Suppressor macrophage treated with lipopolysaccharide for 4 hours (primary cell): Measurements from ENCODE around the gene NEGR1.
A peak's percentile ranks its signal among the peaks of the same experiment; 100 is the strongest.

Source experiments
- DNase-seq: peaks from one replicate; pipeline ENCODE4 v3.0.0-alpha.2; 2020

The NEGR1 gene

DNA sequence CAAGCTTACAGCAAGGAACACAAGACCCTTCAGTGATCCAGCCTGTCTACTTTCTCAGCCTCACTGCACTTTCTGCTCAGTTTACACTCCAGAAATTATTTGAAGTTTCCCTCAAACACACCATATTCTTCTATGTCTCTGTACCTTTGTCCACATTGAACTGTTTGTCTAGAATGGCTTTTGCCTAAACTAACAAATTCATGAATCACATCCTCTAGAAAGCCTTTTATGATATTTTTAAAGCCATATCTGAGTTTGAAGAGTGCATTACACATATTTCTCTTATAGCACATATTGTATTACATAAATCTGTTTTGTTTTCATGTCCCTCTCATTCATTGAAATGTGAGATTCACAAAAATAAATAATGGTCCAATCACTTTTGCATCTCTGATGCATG lies 755.5 kb downstream of the NEGR1 start:
- DNase-seq, result no peak

- no peak for DNase-seq
Observed at GRCh38 chr1:71522721-71523120, 759.6 kb downstream of the NEGR1 start.

GRCh38 chr1:71521655-71522264 lies 760.6 kb downstream of the NEGR1 start:
- DNase-seq, result peak; percentile 60

GRCh38 chr1:71511505-71511904 lies 770.8 kb downstream of the NEGR1 start:
- no peak for DNase-seq

- no peak for DNase-seq
Observed at GRCh38 chr1:71510725-71511124, 771.6 kb downstream of the NEGR1 start.

DNA sequence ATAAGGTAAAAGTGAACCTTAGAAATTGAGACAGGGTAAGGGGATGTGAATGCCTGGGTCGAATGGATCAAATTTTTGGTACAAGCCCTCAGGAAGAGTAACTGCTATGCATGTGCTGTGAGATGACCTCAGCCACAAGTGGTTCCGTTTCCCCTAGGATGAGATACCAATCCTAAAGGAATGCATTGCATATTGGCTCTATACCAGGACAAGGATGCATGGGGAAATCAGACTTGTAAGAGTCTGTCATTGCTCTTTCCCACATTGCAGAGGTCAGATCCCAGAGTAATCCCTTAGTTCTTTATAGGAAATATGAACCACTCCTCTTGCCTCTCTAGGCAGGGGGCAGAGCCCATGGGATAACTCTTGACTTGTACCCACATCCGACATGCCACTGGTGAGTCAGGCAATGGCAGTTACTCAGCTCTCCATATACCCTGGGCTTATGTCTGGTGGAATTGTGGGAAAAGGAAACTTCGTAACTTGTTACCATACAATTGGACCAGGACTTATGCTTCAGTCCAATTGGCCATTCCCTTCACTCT lies 773.2 kb downstream of the NEGR1 start:
- DNase-seq, result no peak

DNA sequence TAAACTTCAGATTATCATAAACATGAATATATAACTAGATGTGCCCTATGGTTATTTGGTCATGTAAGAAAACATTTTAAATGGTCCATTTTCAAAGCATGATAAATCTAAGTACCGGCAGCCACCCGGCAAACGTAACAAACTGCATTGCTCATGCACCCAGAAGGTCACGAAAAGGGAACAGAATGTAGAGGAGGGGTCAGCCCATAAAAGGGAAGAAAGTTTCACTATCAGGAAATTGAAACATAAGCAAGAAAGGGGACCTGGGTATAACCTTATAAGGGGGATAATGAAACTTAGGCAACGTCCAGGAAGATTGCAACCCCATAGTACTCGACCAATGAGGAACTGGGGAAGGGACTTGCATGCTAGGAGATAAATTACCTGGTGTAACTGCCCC lies 780.3 kb downstream of the NEGR1 start:
- DNase-seq, result peak; percentile 69

- no peak for DNase-seq
Observed at GRCh38 chr1:71498542-71498941, 783.8 kb downstream of the NEGR1 start.

- peak; percentile 52 for DNase-seq
Observed at GRCh38 chr1:71494163-71494562, 788.2 kb downstream of the NEGR1 start.

DNA sequence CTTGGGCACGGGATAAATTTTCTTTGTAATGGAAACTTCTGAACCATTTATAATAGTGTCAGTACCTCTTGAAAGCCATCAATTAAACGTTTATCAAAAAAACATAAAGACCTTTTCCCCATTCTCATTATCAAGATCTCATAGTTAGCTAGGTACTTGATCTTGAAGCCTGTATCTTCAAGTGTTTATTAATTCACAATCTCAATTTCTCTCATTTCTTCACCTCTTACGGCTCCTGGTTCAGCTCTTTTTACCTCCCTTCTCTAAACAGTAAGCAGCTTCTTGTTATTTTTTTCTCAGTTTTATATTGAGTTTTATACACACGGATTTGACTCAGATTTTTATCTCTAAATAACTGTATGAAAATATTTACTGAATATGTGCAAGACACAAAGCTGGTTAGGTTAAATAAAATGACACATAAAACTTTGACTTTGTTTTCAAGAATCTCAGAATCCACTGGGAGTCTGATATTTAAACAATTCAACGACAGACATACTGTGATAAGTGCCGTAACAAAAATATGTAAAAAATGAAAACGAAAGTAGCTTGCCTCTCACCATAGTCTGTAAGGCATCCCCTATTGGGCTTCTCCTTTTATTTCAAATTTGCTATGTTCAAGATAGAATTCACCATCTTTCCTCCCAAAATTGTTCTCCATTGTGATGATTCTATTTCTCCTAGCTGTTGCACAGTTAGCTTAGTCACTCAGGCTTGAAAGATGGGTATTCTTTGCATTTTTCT lies 789.9 kb downstream of the NEGR1 start:
- DNase-seq, result no peak

- DNase-seq, result no peak
Observed at GRCh38 chr1:71490432-71490831, 791.9 kb downstream of the NEGR1 start.

- no peak for DNase-seq
Observed at GRCh38 chr1:71488555-71489252, 793.6 kb downstream of the NEGR1 start.

GRCh38 chr1:71473331-71473730 lies 809.0 kb downstream of the NEGR1 start:
- DNase-seq, result no peak

- DNase-seq, result no peak
Observed at GRCh38 chr1:71465093-71465492, 817.2 kb downstream of the NEGR1 start.

DNA sequence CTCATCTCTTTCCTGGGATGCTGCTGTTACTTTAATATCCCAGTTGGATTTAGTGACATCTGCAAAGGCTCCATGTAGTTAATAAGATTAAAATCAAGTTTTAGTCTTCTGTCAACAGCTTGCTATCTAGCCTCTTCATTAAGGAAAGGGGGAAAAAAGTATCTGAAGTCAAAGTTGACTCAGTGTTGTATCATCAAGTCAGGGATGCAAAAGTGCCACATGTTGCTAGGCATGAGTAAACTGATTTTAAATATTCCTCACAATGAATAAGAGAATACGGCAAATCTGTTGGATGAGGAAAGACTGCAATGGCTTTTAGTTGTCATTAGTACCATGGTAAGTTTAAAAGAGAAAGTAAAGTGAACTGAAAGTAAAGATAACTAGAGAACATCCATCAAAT lies 818.3 kb downstream of the NEGR1 start:
- no peak for DNase-seq

GRCh38 chr1:71463144-71463543 lies 819.2 kb downstream of the NEGR1 start:
- DNase-seq, result no peak

DNA sequence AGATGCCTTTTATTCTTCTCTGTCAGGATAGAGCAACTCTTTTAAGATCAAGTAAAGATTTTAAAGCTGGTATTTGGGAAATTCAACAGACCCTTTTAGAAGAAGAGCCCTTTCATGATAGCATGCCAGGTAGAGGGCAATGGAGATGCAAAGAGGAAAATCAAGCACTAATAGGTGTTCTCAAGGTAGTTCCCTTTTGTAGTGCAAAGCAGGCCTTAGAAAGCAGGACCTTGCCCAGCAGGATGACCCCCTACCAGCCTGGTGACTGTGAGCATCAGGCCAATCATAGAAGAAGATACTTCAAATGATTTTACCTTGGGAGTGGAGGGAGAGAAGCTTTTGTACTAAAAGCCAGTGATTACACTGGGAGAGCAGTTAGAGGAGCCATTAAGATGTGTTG lies 820.1 kb downstream of the NEGR1 start:
- DNase-seq, result no peak

DNA sequence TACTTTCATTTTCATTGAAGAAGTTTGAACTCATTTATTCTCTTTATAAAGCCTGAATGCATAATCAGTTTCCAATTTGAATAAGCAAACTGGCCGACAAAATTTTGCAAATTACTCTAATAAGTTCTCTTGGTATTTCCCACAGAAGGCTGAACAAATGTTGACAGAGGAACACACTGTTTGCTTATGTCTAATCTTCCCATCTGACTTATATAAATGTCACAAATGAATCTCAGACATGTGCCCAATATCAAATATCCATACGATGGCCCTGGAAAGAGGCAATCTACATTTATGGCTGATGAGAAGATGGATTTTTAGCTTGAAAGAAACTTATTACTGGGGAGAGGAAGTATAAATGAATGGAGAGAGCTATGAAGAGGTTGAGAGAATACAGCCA lies 820.9 kb downstream of the NEGR1 start:
- no peak for DNase-seq

- no peak for DNase-seq
Observed at GRCh38 chr1:71448444-71448843, 833.9 kb downstream of the NEGR1 start.

- DNase-seq, result no peak
Observed at GRCh38 chr1:71438626-71439025, 843.7 kb downstream of the NEGR1 start.

GRCh38 chr1:71435951-71436350 lies 846.4 kb downstream of the NEGR1 start:
- DNase-seq, result no peak

DNA sequence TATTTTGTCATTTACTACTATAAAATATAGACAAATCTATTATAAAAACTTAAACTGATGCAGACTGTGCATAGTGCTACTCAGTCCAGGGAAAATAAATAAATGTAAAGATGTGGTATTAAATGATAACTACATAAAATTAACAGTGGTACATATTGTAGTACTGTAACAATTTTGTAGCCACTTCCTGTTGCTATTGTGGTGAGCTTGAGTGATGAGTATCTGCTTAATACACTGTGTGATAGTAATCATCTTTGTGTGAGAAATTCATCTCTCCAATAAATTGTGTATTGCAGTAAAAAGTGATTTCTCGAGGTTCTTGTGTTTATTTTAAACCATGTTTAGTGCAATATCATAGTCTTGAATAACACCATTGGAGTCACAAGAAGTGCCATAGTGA lies 848.1 kb downstream of the NEGR1 start:
- DNase-seq, result no peak

DNA sequence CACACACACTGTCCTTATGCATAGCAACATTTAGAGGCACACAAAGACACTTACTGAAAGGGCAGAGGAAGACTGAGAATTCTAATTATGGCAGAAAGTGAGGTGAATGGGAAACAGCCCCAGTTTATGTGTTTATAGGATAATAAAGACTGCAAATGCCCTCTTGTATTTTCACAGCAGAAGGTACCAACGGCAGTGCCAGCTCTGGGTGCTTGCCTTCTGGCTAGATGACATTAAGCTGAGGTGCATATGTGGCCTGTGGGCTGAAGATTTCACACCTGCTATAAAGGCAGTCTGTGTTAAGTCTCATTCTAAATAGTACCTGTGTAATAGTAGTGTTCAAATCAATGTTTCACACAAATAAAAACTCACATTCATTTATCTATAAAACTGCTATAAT lies 854.3 kb downstream of the NEGR1 start:
- no peak for DNase-seq

GRCh38 chr1:71427066-71427465 lies 855.3 kb downstream of the NEGR1 start:
- no peak for DNase-seq
